NCI-H1092 (cell line): ENCODE measurements around the gene SH3D19.

Experiments used
- DNase-seq: peaks from one replicate; lab custom pipeline; 2025; lab: John Stamatoyannopoulos, UW

Gene SH3D19

DNA sequence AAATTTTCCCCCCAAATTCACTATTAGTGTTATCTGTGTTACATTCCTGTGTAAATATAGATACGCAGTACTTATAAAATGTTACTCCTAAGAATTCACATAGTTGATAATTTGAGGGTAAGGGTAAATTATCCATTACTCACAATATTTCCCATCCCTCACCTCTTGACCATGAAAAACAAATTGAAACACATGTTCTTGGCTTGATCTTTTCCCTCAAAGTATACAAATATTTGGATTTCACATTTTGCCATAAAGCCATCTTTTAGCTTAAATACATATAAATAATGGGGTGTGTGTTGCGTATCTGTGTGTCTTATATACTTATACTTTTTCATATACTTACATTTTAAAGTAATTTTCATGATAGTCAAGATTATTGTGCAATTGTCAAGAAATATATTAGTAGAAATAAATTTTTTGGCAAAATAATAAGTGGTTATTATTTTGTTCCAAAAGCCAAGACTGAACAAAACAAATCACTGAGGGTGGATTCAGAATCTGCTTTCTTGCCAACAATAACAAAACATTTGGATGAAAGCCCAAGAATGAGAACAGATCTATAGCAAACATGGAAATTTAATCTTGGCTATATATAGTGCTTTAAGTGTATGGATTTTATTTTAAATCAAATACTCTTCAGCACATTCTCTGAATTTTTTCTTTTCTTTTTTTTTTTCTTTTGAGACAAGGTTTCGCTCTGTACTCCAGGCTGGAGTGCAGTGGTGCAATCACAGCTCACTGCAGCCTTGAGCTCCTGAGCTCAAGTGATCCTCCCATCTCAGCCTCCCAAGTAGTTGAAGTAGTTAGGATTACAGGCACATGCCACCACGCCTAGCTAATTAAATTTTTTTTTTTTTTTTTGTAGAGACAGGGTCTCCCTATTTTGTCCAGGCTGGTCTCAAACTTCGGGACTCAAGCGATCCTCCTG, 97.0 kb downstream of the SH3D19 start:
- no peak for DNase-seq

DNA sequence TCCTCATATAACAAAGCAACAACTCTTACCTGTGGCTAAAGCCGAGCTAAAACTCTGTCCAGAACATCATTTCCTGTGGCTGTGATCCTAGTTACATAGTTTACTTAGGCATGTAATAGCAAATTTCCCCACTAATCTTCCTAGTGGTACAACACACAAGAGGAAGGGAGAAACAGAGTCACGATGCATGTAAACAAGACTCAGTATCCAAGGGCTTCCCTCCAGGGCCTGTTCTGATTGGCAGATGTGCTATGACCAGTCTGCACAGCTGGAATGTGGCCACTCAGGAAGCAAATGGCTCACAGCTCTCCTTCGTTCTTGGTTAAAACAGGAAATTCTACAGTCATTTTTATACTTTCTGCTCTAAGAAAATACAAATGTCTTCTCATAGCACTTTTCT, 97.7 kb downstream of the SH3D19 start:
- no peak for DNase-seq

DNA sequence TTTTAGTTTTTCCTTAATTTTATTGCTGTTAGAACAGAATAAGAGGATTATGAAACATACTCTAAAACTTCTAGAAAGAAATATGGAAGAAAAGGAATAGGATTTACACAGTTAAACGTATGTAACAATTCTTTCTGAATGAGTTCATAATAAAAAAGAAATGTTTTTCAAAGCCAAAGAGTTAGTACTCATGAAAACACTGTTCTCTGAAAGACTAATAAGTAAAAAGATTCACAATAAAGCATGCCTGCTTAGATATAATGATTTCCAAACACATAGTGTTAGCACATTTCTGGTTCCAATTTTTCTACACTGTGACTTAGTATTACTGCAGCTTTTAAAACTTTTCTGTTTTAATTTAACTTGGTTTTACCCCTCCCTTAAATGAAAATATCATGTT, 98.2 kb downstream of the SH3D19 start:
- DNase-seq: no peak

DNA sequence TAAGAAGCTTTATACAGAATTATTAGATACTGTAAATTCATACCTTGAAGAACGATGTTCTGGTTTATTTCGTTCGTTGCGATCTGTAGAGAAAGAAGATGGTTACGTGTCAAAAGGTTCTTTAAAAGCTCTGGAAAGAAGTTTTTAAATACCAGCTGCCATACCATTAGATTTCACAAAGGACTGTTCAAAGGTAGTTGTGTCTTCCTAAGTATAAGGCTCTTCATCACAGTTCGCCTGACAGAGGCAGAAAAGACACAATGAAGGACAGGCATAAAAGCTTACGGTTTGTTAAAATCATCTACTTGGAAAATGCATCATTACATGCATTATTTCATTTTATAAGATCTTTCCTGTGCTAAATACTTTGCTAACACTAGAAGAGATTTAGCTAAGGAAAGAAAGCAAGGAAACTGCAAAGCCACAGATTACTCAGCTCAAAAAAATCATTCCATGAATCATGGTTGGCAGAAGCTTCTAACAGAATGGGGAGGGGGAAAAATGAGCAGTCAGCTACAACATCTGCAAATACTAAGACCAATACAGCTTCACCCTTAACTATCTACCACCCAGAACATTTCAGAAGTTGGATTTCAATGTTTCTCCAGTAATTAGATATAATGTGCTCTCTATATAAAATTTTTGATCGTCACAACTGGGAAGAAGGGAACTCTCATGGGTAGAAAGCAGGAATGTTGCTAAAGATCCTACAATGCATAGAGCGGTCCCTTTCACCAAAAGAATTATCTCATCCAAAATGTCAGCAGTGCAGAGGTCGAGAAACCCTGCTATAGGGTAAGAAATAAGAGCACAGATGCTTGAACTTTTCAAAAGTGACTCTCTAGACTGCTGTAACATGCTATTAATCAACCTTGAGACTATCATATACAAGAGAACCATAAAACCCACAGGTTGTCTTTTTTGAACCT, 99.1 kb downstream of the SH3D19 start:
- DNase-seq: no peak

DNA sequence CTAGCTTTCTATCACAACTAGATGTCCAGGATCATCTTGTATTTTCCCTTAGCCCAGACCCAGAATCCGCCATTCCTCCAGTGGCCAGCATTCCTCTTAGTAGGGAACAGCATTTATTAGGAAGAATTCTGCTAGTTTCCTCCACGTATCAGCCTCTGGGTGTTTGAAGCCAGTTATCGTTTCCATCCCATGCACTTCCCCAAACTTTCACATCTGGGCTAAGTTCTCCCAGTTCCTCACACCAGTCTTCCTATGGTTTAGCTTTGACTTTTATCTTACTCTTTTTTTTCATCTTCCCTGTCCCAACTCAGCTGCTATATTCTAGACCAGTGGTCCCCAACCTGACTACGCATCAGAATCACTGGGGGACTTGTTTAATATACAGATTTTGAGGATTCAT, 101.9 kb downstream of the SH3D19 start:
- no peak for DNase-seq

DNA sequence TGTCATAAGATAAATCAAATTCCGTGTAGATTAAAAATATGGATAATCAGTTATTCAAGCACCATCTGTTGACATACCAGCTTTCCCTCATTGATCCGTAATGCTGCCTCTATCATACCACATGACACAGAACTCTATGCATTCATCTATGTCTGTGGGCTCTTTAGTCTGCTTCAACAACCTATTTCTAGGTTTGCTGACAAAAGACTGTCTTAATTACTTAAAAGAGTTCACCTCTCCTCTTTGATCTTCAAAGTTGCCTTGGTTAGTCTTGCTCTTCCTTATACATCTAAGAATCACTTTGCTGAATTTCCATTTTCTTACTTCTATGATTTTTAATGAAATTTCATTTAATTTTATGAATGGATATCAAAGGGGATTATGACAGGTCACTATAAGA, 105.5 kb downstream of the SH3D19 start:
- DNase-seq: no peak

DNA sequence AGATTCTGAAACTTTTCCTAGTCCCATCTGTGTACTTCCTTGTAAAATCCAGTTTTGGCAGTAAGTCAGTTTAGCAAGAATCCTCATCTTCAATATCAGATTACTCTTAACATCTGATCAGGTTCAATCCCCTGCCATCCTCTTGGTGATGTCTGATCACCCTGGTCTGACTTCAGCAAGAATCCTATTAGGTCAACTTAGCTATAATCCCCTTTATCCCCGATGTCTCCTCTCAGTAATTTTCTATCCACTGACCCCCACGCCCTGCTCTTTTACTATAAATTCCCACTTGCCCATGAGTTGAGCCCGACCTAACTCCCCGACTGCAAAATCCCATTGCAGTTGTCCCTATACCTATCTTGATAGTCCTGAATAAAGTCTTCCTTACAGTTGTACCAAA, 106.3 kb downstream of the SH3D19 start:
- no peak for DNase-seq

DNA sequence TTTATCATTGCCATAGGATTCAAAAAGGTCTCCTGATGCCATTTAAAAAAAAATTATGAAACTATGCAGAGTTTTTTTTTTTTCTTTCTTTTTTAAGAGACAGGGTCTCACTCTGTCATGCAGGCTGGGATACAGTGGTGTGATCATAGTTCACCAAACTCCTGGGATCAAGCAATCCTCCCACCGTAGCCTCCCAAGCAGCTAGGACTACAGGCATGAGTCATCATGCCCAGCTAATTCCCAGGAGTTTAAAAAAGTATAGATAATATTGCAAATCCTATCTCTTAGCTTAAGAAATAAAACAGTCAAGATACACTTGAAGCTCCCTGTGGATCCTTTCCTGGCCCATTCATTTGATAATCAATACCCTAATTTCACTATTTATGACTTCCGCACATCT, 107.1 kb downstream of the SH3D19 start:
- no peak for DNase-seq

DNA sequence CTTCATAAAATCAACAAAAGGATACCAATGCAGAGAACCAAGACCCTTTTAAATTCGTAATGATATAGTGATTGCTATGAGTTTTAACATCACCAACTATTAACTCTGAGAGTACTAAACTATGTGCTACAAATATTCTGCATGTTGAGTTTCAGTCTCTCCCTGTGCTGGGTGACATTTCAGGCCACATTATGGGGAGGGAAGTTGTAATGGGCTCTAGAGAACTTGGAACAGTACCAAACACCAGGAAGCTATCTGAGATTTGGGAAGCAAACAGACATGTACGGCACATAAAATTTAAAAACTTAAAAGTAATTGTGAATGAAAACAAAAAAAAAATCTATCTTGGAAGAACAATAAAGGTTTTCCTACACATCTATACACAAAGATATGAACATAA, 108.1 kb downstream of the SH3D19 start:
- DNase-seq: no peak

DNA sequence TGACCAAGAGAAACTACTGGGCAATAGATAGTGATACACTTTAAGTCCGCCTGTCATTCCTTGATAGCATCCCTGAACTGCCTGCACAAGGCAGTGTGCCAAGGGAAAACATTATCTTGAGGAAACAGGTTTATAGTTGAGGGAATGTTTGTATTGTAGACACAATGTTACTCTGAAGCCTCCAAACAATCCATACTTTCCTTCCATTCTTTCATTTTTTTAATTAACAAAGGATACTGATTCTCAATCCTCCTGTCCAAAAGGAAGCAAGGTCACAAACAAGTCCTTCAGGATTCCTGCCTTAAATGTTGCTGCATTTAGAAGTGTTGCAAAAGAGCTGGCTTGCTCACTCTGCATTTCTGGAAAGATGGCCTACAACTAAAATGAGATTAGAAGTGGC, 110.1 kb downstream of the SH3D19 start:
- no peak for DNase-seq

DNA sequence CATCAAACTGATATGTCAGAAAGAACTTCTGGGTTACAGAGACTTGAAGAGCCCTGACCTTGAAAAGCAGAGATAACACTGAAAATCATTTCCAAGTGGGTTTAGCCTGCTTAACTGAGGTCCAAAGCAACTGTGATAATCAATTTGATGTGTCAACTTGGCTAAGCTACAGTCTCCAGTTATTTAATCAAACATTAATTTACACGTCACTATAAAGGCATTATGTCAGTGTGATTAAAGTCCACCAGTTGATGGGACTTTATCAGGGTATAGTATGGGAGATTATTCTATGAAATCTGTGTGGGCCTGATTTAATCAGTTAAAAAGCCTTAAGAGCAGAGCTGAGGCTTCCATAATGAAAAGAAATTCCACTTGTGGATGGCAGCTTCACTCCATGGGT, 117.5 kb downstream of the SH3D19 start:
- DNase-seq: no peak

DNA sequence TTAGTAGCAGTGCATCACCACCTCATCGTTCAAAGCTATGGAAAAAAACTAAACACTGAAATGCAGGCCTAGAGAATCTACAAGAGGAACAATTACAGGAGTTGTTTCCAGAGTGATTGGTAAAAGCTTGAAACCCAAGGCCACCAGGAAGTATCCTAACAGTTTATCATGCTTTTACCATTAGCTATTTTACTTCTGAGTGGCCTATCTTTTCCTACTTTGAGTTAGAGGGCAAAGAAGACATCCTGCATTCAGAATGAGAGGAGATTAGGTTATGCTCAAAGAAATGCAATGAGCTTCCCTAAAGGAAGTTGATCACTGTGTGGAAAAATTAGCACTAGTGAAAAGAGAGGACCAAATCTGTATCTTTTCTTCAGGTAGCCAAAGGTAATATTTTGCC, 118.2 kb downstream of the SH3D19 start:
- DNase-seq: no peak

DNA sequence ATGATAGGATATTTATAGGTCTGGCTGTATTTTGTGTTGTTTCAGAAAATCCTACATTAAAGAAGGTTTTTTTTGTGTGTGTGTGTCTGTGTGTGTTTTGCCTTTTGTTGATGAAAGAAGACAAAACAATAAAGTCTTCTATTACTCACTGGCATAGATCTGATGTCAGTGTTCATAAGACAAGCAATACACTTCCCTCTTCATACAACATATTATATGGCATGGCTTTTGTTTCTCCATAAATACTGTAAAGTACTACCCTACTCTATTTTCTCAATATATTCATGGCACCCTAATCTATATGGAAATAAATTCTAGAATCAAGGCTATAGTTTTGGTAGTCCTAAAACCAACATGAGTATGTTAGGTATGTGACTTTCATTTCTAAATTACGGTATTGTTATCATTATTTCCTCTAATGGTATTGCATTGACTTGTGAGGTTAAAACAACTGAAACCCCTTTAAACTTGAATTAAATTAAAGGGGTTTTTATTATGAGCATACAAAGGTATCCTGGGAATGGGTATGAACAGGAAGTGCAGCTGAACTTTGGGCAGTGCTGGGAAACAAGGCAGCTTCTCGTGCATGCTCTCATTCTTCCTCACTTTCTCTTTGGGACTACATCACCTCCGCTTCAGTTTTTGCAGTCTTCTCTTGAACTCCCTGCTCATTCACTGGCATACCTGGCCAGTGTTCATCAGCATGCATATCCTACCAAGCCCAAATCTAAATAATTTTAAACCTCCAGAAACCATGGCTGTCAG, 119.0 kb downstream of the SH3D19 start:
- no peak for DNase-seq

DNA sequence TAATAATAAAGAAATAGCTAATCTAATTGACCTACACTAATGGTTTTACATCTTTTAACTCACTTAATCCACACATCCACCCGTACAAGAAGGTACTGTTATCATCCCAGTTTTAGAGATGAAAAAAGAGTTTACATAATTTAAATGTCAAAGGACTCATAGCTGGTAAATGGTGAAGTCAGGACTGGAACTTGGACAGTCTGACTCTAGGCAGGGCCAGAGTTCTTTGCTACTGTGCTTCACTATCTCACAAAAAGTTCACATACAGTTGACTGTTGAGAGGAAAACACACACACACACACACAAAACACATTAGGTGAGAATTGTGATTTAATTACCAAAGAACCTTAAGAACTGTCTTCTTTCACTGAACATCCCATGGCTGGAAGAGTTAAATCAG, 119.7 kb downstream of the SH3D19 start:
- no peak for DNase-seq

DNA sequence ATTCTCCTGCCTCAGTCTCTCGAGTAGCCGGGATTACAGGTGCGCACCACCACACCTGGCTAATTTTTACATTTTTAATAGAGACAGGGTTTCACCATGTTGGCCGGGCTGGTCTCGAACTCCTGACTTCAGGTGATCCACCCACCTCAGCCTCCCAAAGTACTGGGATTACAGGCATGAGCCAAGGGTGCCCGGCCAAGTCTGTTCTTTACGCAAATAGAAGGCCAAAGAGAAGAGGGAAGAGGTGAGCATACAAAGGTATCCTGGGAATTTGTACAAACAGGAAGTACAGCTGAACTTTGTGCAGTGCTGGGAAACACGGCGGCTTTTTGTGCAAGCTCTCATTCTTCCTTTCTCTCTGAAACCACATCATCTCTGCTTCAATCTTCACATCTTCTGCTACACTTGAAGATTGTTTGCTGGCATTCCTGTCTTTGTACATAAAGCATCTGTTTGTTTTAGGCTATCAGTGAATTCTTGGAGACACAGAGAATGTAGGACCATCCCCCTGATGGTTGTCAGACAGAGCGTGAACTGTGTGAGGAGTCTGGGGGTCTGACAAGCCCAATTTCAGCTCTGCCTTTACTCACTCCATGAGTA, 120.4 kb downstream of the SH3D19 start:
- DNase-seq: no peak

DNA sequence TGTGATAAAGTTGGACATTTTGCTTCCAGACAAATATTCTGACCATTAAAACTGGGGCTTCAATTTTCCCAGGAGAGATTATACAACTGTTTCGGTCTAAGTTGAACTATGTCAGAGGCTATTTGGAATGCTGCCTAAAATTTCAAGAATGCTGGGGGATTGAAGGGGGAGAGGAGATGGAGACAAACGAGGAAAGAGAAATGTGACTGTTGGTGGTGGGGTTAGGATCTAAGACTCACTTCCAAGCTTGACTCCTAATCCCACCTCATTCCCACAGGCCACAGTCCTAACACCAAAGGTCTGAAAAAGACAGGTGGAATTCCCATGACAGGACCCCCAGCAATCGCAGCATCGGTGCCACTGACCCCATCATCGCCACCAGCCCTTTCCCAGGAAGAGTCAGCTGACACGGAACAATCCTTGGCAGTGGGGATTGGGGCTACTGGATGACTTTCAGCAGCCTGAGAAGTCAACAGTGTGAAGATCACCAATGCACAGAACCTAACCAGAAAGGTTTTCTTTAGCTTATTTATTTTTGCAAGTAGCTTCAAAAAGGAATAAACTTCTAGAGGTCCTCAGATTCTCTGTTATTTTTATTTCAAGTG, 122.5 kb downstream of the SH3D19 start:
- no peak for DNase-seq

DNA sequence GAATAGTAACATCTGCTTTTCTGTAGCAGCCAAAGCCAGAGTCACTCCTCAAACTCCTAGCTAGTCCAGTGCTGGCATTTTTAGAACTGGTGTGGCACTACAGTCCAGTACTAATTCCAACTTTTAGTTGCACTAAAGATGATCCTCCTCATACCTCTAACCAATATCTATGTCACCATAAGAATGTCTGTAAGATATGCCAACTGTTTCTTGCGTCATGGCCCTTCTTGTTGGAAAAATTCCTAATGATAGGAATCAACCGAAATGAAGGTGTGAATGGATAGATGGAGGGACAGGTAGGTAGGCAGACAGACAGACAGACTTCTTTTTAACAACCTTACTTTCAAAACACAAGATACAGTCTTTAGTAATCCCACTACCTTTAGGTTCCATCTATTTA, 123.0 kb downstream of the SH3D19 start:
- no peak for DNase-seq

DNA sequence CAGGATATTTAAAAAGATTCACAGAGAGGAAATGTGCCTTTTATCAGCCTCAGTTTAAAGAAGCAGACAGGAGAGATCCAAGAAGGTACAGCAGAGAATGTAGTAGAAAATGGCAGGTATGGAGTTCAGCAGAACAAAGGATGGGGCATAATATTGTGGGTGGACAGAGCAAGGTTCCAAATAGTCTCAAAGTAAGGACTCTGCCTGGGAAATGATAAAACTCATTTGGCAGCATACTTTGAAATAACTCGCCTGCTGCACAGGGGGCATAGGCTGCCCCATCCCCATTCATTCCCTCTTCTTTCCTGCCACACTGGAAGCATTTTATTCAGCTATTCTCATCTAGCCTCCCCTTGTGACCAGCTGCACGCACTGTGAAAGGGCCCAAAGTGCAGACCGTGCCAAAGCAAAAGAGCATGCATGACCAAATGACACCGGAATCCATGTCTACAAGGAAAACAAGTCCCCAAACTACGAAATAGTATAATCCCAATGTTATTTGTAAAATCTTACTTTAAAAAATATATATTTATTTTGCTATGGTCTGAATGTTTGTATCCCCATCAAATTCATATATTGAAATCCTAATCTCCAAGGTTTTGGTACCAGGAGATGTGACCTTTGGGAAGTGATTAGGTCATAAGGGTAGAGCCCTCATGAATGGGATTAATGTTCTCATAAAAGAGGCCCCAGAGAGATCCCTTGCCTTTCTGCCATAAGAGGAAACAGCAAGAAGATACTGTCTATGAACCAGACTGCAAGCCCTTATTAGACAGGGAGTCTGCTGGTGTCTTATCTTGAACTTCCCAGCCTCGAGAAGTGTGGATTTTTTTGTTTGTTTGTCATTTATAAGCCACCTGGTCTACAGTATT, 125.8 kb downstream of the SH3D19 start:
- DNase-seq: no peak

DNA sequence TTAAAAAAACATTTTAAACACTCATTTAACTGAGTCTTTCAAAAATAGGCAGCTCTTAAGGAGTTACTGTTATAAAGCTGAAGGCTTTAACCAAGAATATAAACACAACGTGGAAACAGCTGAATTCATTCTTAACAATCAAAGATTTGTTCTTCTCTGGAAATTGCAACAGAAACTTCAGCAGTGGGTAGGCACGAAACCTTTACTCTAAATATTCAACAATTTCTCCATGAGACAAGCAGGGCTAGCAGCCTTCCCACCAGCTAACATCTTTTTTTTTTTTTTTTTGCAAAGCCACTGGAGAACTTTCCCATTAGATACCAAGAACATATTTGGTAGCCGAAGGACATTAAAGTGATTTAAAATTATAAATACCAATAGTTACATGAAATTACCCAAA, 126.7 kb downstream of the SH3D19 start:
- no peak for DNase-seq

DNA sequence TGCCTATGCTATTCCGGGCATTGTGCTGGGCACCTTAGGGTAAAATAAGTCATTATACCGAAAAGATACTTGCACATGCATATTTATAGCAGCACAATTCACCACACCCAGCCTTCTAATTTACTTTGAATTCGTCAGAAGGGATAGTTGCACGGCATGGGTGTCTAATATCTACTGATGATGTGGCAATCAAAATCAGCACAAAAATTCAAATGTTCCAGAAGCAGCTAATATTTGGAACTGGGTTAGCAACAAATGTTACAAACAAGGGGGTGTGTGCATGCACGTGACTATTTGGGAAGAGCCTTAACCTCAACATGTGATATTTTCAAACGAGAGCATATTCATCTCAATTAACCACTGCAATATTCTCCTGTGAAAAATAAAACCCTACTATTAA, 128.2 kb downstream of the SH3D19 start:
- no peak for DNase-seq
